Parathyroid adenoma (tissue), 2 donors: Measurements from ENCODE around the gene PRDX4.

ENCODE experiments used
- H2AFZ ChIP-seq: fragments of 300-600 bp; sonication (generic); one replicate; pipeline ENCODE4 v1.7.0; 2017; ENCODE audit warnings: antibody characterized with exemption, mild to moderate bottlenecking
- H3K27ac ChIP-seq: fragments of 300-600 bp; sonication (generic); one replicate; pipeline ENCODE4 v1.7.0; 2017
- H3K27me3 ChIP-seq: fragments of 300-600 bp; sonication (generic); one replicate; pipeline ENCODE4 v1.7.0; 2017; ENCODE audit warnings: low read length; ENCODE audit not compliant: control insufficient read depth, insufficient read depth
- H3K36me3 ChIP-seq: fragments of 300-600 bp; sonication (generic); one replicate; pipeline ENCODE4 v1.7.0; 2017; ENCODE audit warnings: low read length; ENCODE audit not compliant: control insufficient read depth, insufficient read depth
- H3K4me1 ChIP-seq: fragments of 300-600 bp; sonication (generic); one replicate; pipeline ENCODE4 v1.7.0; 2017; ENCODE audit warnings: control low read depth
- H3K4me2 ChIP-seq: fragments of 300-600 bp; sonication (generic); one replicate; pipeline ENCODE4 v1.7.0; 2017; ENCODE audit warnings: low read length
- H3K4me3 ChIP-seq: fragments of 300-600 bp; sonication (generic); one replicate; pipeline ENCODE4 v1.7.0; 2017; ENCODE audit warnings: low read depth, low read length
- H3K79me2 ChIP-seq: fragments of 300-600 bp; sonication (generic); one replicate; pipeline ENCODE4 v1.7.0; 2017; ENCODE audit warnings: control low read depth
- H3K9ac ChIP-seq: fragments of 300-600 bp; sonication (generic); one replicate; pipeline ENCODE4 v1.7.0; 2017; ENCODE audit warnings: mild to moderate bottlenecking
- H3K9me3 ChIP-seq: fragments of 300-600 bp; sonication (generic); one replicate; pipeline ENCODE4 v1.7.0; 2017; ENCODE audit warnings: low read length; ENCODE audit not compliant: control insufficient read depth
- CTCF ChIP-seq: fragments of 300-600 bp; sonication (generic); IDR thresholded peaks from one replicate; pipeline ENCODE4 v1.7.0; 2017; ENCODE audit warnings: antibody characterized with exemption, mild to moderate bottlenecking
- donor health status: primary hyperparathyroidism.

The PRDX4 gene

GRCh38 chrX:23628131-23628530, 39.2 kb upstream of the PRDX4 start:
- Histone ChIP-seq H3K36me3 (no peaks in the 10 kb centered on the region), H3K9me3 (no peaks in the 10 kb centered on the region), H2AFZ (no peak overlapping the region), H3K9ac (no peak overlapping the region), H3K4me1 (no peaks in the 10 kb centered on the region), H3K4me2 (no peak overlapping the region), H3K27me3 (no peaks in the 10 kb centered on the region), H3K4me3 (no peak overlapping the region), H3K27ac (no peak overlapping the region), H3K79me2 (no peaks in the 10 kb centered on the region)
- no peak for TF ChIP-seq CTCF

GRCh38 chrX:23631136-23631535, 36.2 kb upstream of the PRDX4 start:
- no peaks in the 10 kb centered on the region for H3K27me3 ChIP-seq
- H3K4me2 ChIP-seq: no peak overlapping the region
- H3K27ac ChIP-seq: no peak overlapping the region
- H3K79me2 ChIP-seq: no peaks in the 10 kb centered on the region
- H2AFZ ChIP-seq: no peak overlapping the region
- no peaks in the 10 kb centered on the region for H3K9me3 ChIP-seq
- H3K4me3 ChIP-seq: no peak overlapping the region
- no peaks in the 10 kb centered on the region for H3K4me1 ChIP-seq
- TF ChIP-seq CTCF: no peak
- no peaks in the 10 kb centered on the region for H3K36me3 ChIP-seq
- no peak overlapping the region for H3K9ac ChIP-seq

GRCh38 chrX:23633834-23634580, 33.3 kb upstream of the PRDX4 start:
- H3K4me3 ChIP-seq: no peak overlapping the region
- H3K27ac ChIP-seq: no peak overlapping the region
- no peaks in the 10 kb centered on the region for H3K9me3 ChIP-seq
- H3K4me1 ChIP-seq: no peaks in the 10 kb centered on the region
- TF ChIP-seq CTCF: no peak
- no peaks in the 10 kb centered on the region for H3K27me3 ChIP-seq
- H2AFZ ChIP-seq: no peak overlapping the region
- H3K36me3 ChIP-seq: no peaks in the 10 kb centered on the region
- no peak overlapping the region for H3K4me2 ChIP-seq
- H3K9ac ChIP-seq: no peak overlapping the region
- H3K79me2 ChIP-seq: no peaks in the 10 kb centered on the region

- Histone ChIP-seq H3K79me2 (no peaks in the 10 kb centered on the region), H3K9me3 (no peaks in the 10 kb centered on the region), H3K27ac (no peak overlapping the region), H3K36me3 (no peaks in the 10 kb centered on the region), H3K4me2 (no peak overlapping the region), H3K4me3 (no peak overlapping the region), H3K9ac (no peak overlapping the region), H3K4me1 (no peaks in the 10 kb centered on the region), H2AFZ (no peak overlapping the region), H3K27me3 (no peaks in the 10 kb centered on the region)
- TF ChIP-seq CTCF: no peak
These were observed 30.1 kb upstream of the PRDX4 start for GRCh38 chrX:23637187-23637586.

- no peaks in the 10 kb centered on the region for H3K79me2 ChIP-seq
- no peaks in the 10 kb centered on the region for H3K36me3 ChIP-seq
- no peaks in the 10 kb centered on the region for H3K9me3 ChIP-seq
- no peak for TF ChIP-seq CTCF
- no peak overlapping the region for H3K4me2 ChIP-seq
- no peak overlapping the region for H2AFZ ChIP-seq
- H3K9ac ChIP-seq: no peak overlapping the region
- no peak overlapping the region for H3K27ac ChIP-seq
- H3K4me1 ChIP-seq: no peaks in the 10 kb centered on the region
- no peak overlapping the region for H3K4me3 ChIP-seq
- no peaks in the 10 kb centered on the region for H3K27me3 ChIP-seq
These were observed 24.3 kb upstream of the PRDX4 start for GRCh38 chrX:23643020-23643419.
